ENCODE data around the gene B3GALNT2.

Gene B3GALNT2

DNA sequence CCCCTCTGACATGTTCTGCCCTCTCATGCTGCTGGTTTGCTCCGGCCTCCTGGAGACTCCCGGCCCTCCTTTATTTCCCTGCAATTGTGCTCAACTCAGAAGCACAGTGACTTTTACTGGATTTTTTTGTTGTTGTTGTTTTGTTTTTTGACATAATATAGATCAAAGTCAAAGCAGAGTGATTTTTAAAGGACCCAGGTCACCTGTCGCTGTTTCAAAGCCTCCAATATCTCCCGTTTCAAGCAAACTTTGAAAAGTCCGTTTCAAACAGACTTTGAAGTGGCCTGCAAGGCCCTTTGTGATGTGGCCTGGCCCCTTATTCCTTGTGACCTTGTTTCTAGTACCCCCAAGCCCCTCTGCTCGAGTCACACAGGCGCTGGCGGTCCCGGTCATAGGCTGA lies 78.9 kb downstream of the B3GALNT2 start:
- TF ChIP-seq CTCF (IDR thresholded peaks at IDR 0.05; ENCODE audit: low read depth, low read length, missing control alignments): no peak
- no peak for DNase-seq (ENCODE audit: low read depth)
- no peak overlapping the region for H3K4me3 ChIP-seq (ENCODE audit: low read depth, low read length)
- in situ Hi-C loops (cut with HindIII; ENCODE audit: low sequenced_read_pairs): no loop called here

GRCh38 chr1:235424092-235424491 lies 80.2 kb downstream of the B3GALNT2 start:
- TF ChIP-seq CTCF (IDR thresholded peaks at IDR 0.05; ENCODE audit: low read depth, low read length, missing control alignments): no peak
- DNase-seq (ENCODE audit: low read depth): no peak
- no peak overlapping the region for H3K4me3 ChIP-seq (ENCODE audit: low read depth, low read length)
- in situ Hi-C loops (cut with HindIII; ENCODE audit: low sequenced_read_pairs): no loop called here

DNA sequence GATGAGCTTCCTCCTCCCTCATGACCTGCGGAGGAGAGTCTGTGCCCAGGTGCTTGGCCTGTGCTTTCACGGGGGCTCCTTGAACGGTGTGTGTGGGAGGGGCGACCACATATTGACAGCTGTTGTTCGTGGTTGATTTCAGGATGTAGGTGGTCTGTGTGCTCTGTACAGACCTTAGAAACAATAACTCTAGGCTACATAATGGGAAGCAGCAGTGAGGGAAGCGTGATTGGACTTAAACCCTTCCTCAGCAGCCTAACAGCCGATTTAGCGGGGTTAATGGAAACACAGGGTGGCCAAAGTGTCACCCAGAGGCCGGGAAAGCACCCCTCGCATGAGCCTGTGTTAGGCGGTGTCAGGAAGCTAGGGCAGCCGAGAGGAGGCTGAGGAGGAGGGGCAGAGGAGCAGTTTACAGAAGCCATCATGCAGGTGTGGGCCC lies 81.0 kb downstream of the B3GALNT2 start:
- H3K4me3 ChIP-seq (ENCODE audit: low read depth, low read length): no peak overlapping the region
- TF ChIP-seq CTCF (IDR thresholded peaks at IDR 0.05; ENCODE audit: low read depth, low read length, missing control alignments): no peak
- in situ Hi-C loops (cut with HindIII; ENCODE audit: low sequenced_read_pairs): no loop called here
- DNase-seq (ENCODE audit: low read depth): no peak

DNA sequence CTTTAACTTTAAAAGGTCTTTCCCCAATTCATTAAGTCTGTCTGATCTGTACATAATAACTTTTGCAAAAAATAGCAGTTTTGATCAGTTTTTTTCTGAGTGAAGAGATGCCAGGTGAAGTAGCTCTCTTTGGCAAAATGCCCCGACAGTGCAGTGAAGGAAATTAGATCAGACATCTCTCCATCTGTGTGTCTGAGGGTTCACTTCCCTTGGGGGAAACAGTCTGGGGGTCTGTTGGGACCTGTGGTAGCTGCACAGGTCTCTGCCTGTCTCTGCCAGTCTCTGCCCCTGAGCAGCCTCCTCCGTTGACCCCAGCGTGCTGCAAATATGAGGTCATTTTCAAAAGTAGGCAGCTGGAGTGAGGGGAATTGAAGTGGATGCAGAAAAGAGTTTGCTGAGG lies 82.5 kb downstream of the B3GALNT2 start:
- DNase-seq (ENCODE audit: low read depth): no peak
- no peak overlapping the region for H3K4me3 ChIP-seq (ENCODE audit: low read depth, low read length)
- in situ Hi-C loops (cut with HindIII; ENCODE audit: low sequenced_read_pairs): no loop called here
- TF ChIP-seq CTCF (IDR thresholded peaks at IDR 0.05; ENCODE audit: low read depth, low read length, missing control alignments): no peak

- H3K4me3 ChIP-seq (ENCODE audit: low read depth, low read length): no peak overlapping the region
- in situ Hi-C loops (cut with HindIII; ENCODE audit: low sequenced_read_pairs): no loop called here
- peak; percentile 79 for DNase-seq (ENCODE audit: low read depth)
- peak; percentile 79 for TF ChIP-seq CTCF (IDR thresholded peaks at IDR 0.05; ENCODE audit: low read depth, low read length, missing control alignments)
Observed at GRCh38 chr1:235417086-235417697, 87.1 kb downstream of the B3GALNT2 start.

DNA sequence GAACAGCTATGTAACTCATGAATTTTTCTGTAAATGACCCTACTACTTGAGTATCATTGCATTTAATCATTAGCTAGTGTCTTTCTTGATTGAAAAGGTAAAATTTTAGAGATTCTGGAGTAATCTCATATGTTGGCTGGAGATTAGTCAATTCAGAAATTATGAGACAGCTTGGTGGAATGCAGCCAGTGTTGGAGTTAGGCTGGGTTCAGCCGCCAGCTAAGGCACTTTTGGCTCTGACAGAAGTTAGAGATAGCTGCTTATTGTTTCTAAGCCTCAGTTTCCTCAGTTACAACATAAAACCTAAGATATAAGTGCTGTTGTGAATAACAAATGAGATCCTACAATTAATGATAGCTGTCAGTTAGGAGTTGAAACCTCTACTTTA lies 87.6 kb downstream of the B3GALNT2 start:
- in situ Hi-C loops (cut with HindIII; ENCODE audit: low sequenced_read_pairs): no loop called here
- no peak overlapping the region for H3K4me3 ChIP-seq (ENCODE audit: low read depth, low read length)
- no peak for TF ChIP-seq CTCF (IDR thresholded peaks at IDR 0.05; ENCODE audit: low read depth, low read length, missing control alignments)
- no peak for DNase-seq (ENCODE audit: low read depth)
